ENCODE results near the gene PAWR.

The PAWR gene

DNA sequence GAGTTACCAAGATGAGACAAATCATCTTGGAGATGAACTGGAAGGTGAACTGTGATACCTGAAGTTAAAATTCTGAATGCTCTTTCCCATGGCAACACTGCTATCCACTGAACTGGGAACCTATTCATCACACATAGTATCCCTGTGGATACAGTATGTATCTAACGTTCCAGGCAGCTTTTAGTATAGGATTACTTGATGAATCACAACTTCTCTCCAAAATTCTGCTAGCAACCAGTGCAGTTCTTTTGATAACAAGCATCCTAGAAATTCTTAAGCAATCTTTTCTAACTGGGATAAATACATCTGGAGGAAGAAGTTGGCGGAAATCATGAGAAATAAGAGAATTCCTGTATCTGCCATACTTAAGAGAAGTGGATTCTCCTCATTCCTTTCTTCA, 66.4 kb downstream of the PAWR start:
- H3K4me3 ChIP-seq (ENCODE audit: low read depth, low read length), result no peak overlapping the region
- peaks cover 7% of the 10 kb centered on the region for H3K36me3 ChIP-seq (replicated peaks)
- in situ Hi-C loops (cut with HindIII; ENCODE audit: low pct_ligation_motif_present, low sequenced_read_pairs), result no loop called here
- H3K27me3 ChIP-seq (replicated peaks), result no peaks in the 10 kb centered on the region
- H3K27ac ChIP-seq, result peak overlapping the region; percentile 10
- peak; percentile 16 for DNase-seq
- TF ChIP-seq, protein P1, sequence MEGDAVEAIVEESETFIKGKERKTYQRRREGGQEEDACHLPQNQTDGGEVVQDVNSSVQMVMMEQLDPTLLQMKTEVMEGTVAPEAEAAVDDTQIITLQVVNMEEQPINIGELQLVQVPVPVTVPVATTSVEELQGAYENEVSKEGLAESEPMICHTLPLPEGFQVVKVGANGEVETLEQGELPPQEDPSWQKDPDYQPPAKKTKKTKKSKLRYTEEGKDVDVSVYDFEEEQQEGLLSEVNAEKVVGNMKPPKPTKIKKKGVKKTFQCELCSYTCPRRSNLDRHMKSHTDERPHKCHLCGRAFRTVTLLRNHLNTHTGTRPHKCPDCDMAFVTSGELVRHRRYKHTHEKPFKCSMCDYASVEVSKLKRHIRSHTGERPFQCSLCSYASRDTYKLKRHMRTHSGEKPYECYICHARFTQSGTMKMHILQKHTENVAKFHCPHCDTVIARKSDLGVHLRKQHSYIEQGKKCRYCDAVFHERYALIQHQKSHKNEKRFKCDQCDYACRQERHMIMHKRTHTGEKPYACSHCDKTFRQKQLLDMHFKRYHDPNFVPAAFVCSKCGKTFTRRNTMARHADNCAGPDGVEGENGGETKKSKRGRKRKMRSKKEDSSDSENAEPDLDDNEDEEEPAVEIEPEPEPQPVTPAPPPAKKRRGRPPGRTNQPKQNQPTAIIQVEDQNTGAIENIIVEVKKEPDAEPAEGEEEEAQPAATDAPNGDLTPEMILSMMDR (IDR thresholded peaks at IDR 0.05; ENCODE audit: low read depth, low read length, missing control alignments), result no peak

DNA sequence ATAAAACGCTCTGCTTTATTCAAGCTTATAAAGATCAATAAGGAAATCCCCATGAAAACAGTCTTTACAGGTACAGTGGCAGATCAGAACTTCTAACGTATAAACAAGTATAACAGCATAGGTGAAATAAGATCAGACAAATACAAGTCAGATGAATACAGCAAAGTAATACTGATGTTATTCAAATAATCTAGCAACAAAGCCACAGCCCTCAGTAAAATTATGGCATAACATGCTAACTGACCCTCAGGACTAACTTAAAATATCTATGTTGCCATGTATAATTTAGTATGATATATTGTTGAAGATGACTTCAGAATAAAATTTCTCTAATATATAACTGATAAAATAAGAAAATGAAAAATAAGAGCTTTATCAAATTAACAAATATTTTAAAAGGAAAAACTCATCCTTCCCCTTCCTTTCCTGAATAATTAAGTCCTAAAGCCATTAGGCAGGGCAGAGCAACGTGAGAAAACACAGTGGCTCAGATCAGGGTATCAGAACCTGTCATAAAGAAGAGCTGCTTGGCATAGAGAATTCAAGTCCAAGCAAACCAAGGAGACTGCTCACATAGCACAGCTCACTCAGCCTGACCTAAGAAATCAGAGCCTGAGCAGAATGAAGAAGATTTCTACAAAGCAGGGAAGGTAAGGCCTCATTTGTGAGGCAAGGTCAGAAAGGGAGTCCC, 70.7 kb downstream of the PAWR start:
- Histone ChIP-seq H3K27me3 (replicated peaks) (no peaks in the 10 kb centered on the region), H3K36me3 (replicated peaks) (peaks cover 7% of the 10 kb centered on the region), H3K4me3 (ENCODE audit: low read depth, low read length) (no peak overlapping the region), H3K27ac (no peak overlapping the region)
- TF ChIP-seq, protein P1 (IDR thresholded peaks at IDR 0.05; ENCODE audit: low read depth, low read length, missing control alignments), result no peak
- no peak for DNase-seq
- in situ Hi-C loops (cut with HindIII; ENCODE audit: low pct_ligation_motif_present, low sequenced_read_pairs), result no loop called here

DNA sequence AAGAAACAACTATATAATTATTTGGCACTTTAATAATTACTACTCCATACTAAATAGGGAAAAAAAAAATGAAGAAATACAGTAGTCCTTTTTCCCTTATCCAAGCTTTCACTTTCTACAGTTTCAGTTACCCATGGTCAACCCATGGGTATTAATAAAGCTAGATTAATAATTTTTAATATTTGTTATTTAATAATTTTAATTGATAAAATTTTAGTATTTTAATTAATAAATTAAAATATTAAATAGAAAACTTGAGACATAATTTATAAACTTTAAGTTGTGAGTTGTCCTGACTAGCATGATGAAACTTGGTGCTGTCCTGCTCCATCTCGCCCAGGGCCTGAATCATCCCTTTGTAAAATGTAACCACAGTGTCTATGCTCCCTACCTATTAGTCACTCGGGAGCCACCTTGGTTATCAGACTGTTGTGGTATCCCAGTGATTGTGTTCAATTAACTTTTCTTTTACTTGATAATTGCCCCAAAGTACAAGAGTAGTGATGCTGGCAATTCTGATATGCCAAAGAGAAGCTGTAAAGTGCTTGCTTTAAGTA, 71.8 kb downstream of the PAWR start:
- peaks cover 7% of the 10 kb centered on the region for H3K36me3 ChIP-seq (replicated peaks)
- TF ChIP-seq, protein P1 (IDR thresholded peaks at IDR 0.05; ENCODE audit: low read depth, low read length, missing control alignments), result no peak
- H3K4me3 ChIP-seq (ENCODE audit: low read depth, low read length), result no peak overlapping the region
- DNase-seq, result peak; percentile 77
- peak overlapping the region; percentile 38 for H3K27ac ChIP-seq
- in situ Hi-C loops (cut with HindIII; ENCODE audit: low pct_ligation_motif_present, low sequenced_read_pairs), result no loop called here
- no peaks in the 10 kb centered on the region for H3K27me3 ChIP-seq (replicated peaks)

DNA sequence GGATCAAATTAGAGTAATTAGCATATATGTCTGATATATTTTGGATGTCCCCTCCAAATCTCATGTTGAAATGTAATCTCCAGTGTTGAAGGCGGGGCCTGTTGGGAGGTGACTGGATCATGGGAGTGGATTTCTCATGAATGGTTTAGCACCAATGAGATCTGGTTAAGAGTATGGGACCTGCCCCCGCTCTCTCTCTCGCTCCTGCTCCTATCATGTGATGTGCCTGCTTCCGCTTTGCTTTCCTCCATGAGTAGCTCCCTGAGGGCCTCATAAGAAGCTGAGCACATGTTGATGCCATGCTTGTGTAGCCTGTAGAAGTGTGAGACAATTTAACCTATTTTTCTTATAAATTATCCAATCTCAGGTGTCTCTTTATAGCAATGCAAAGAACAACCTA, 73.1 kb downstream of the PAWR start:
- TF ChIP-seq, protein P1 (IDR thresholded peaks at IDR 0.05; ENCODE audit: low read depth, low read length, missing control alignments), result no peak
- in situ Hi-C loops (cut with HindIII; ENCODE audit: low pct_ligation_motif_present, low sequenced_read_pairs), result no loop called here
- Histone ChIP-seq H3K27me3 (replicated peaks) (no peaks in the 10 kb centered on the region), H3K27ac (no peak overlapping the region), H3K36me3 (replicated peaks) (peaks cover 11% of the 10 kb centered on the region), H3K4me3 (ENCODE audit: low read depth, low read length) (no peak overlapping the region)
- DNase-seq, result no peak

DNA sequence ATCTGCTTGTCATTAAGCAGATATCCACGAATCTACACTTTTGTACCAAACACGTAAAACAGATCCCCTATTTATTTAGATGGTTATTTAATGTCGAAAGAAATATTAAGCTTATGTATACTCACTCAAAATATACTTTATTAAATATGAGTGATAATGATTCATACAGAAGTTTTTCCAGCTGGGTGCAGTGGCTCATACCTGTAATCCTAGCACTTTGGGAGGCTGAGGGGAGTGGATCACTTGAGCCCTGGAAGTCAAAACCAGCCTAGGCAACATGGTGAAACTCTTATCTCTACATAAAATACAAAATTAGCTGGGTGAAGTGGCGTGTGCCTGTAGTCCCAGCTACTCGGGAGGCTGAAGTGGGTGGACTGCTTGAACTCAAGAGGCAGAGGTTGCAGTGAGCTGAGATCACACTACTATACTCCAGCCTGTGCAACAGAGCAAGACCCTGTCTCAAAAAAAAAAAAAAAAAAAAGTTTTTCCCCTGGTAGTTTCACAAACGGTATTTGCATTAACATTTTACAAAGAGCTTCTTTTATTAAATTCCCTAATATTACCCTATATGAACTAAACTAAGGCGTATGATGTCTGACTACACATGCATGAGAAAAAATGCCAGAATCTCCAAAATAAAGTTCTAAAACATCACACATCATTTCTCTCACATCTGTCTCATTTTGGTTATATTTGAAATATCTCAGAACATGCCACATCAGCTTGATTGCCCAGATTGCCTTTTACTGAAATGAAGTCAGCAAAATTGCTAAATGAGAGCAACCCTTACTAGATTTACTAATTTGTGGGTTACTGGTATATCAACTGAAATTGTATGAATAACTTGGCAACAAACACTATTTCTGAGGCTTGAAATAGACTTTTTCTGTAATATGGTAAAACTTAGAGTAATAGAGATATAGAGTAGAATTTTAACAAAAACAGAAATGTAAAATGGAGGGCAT, 74.9 kb downstream of the PAWR start:
- TF ChIP-seq, protein P1 (IDR thresholded peaks at IDR 0.05; ENCODE audit: low read depth, low read length, missing control alignments), result no peak
- H3K27me3 ChIP-seq (replicated peaks), result no peaks in the 10 kb centered on the region
- in situ Hi-C loops (cut with HindIII; ENCODE audit: low pct_ligation_motif_present, low sequenced_read_pairs), result no loop called here
- no peak for DNase-seq
- H3K36me3 ChIP-seq (replicated peaks), result peaks cover 11% of the 10 kb centered on the region
- no peak overlapping the region for H3K4me3 ChIP-seq (ENCODE audit: low read depth, low read length)
- no peak overlapping the region for H3K27ac ChIP-seq
